ENCODE measurements around the gene ETNK2. TPM values are rescaled to one million over a fixed set of nuclear protein-coding genes. Genes with fewer than 3 reads are reported as not detected.
A peak's percentile ranks its signal among the peaks of the same experiment; 100 is the strongest.

ETNK2 gene
- total and polyA plus RNA-seq, 2 of the 4 experiments (the other 2 are of a cell fraction) = 18.9 to 26.0 TPM

DNA sequence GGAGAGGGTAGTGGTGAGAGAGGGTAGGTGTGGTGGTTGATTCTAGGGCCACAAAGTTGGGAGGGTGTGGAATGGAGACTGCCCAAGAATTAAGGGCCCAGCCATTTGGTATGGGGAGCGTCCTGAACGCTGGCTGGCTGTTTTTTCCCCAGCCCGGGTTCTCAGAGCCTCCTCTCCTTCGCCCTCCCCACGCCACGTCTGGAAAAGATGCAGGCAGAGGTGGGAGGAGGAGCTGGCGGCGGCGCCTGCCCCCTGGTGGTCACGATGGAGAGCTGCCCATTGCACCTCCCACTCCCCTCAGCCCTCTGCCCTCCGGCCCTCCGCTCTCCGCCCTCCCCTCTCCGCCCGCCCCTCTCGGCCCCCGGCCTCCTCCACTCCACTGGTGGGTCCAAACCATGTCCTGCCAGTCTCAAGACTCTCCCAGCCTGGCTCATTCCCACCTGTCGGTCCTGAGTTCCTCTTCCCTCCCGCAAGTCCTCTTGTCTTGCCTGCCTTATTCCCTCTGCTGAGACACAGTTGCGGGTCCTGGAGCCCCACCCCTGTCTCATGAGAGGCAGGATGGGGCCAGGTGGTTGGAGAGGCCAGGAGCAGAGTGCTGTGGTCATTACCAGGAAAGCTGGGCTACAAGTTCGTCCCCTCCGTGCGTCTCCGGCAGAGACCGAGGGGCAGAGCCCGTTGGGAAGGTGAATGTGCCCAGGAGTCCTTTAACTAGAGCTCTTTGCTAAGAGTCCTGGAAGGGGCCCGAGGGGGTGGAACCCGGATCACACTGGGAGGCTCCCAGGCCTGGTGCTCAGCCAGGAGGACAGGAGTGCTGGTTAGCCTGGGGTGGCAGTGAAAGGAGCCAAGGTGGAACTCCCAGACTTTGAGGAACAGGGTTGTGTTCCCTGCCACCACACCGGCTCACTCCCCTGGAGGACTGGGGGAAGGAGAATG lies 22.6 kb downstream of the ETNK2 start:
- Histone ChIP-seq H3K79me1 (ENCODE audit: low read depth in 1 of 2, low read length in 2 of 2) (no peaks in the 10 kb centered on the region), H3K36me3 (ENCODE audit: control insufficient read depth, insufficient read depth, low read length) (peaks cover 5% of the 10 kb centered on the region), H2BK20ac (ENCODE audit: low read depth, low read length) (peak overlapping the region; percentile 50), H4K20me1 (ENCODE audit: insufficient read depth, low read length) (no peaks in the 10 kb centered on the region), H4K5ac (ENCODE audit: low read depth, low read length) (peak overlapping the region; percentile 1), H2AK5ac (ENCODE audit: low read depth, low read length) (peak overlapping the region; percentile 63), H3K14ac (replicated peaks; ENCODE audit: low read depth, low read length) (peak overlapping the region; percentile 74; the same call in 1 of the 2 replicates), H3K4me2 (ENCODE audit: low read depth, low read length) (peak overlapping the region; percentile 20), H3K27me3 (ENCODE audit: control insufficient read depth, insufficient read depth, low read length) (no peaks in the 10 kb centered on the region), H4K91ac (ENCODE audit: insufficient read depth, low read depth, low read length) (peak overlapping the region; percentile 63), H2BK15ac (ENCODE audit: low read depth, low read length) (0 out of 3 replicates have a peak overlapping the region, but pooled peaks have one; percentile 36), H2BK120ac (ENCODE audit: low read depth, low read length) (peak overlapping the region; percentile 89), H3K4me3 (ENCODE audit: insufficient read depth, low read depth, low read length) (no peak overlapping the region), H2BK5ac (ENCODE audit: low read depth, low read length, poor library complexity, severe bottlenecking) (no peak overlapping the region), H3K27ac (ENCODE audit: insufficient read depth, low read length) (no peak overlapping the region), H3K18ac (ENCODE audit: low read depth, low read length) (no peak overlapping the region), H3K9me3 (ENCODE audit: control insufficient read depth, insufficient read depth, low read length) (no peaks in the 10 kb centered on the region), H3K56ac (ENCODE audit: extremely low read depth, insufficient read depth, low read length) (no peak overlapping the region), H3K9ac (ENCODE audit: low read depth, low read length) (no peak overlapping the region), H2AFZ (replicated peaks; ENCODE audit: low read length, poor library complexity) (peak overlapping the region; percentile 89), H3K9me1 (ENCODE audit: insufficient read depth, low read length) (peaks cover 14% of the 10 kb centered on the region), H3K23ac (ENCODE audit: low read depth, low read length) (0 out of 2 replicates have a peak overlapping the region, but pooled peaks have one; percentile 18), H4K8ac (ENCODE audit: low read depth in 2 of 2, low read length in 2 of 2) (peak overlapping the region; percentile 34 to 90; a peak in 3 of 4 replicates), H3K4ac (ENCODE audit: low read depth, low read length) (peak overlapping the region; percentile 75), H2AK9ac (replicated peaks; ENCODE audit: low read depth, low read length, poor library complexity) (peak overlapping the region; percentile 74), H3K4me1 (ENCODE audit: control insufficient read depth, insufficient read depth, low read length) (peaks cover 19% of the 10 kb centered on the region)
- CTCF ChIA-PET = interaction anchor here (0.6 to 7.8 kb wide), 6 partner anchors 255 to 799 kb away, joined by 3 to 95 read pairs (median 5); no protein-coding TSS in a partner anchor
- peak; percentile 73 for ATAC-seq (ENCODE audit: low read depth)
- in situ Hi-C loops (cut with MboI; ENCODE audit: low sequenced_read_pairs) = loop anchor here (5.0 kb wide), 1 partner anchor 257 kb away; no protein-coding TSS in a partner anchor
- no TSS peak for BruUV-seq (replicated peaks)
- POLR2A ChIA-PET (ENCODE audit: unreplicated experiment) = no interaction called here
- peak; percentile 61 for DNase-seq
- dilution Hi-C loops (cut with HindIII; ENCODE audit: low sequenced_read_pairs, unreplicated experiment) = loop anchor here (25.0 kb wide), 1 partner anchor 267 kb away; the partner anchor contains the start of gene SNRPE
- TF ChIP-seq MXI1 (IDR thresholded peaks at IDR 0.05; ENCODE audit: borderline replicate concordance, low read depth, low read length) (no peak), MAZ (IDR thresholded peaks at IDR 0.05; ENCODE audit: borderline replicate concordance, low read depth, low read length) (peak; percentile 67; the same call in 1 of the 2 replicates), ELK1 (IDR thresholded peaks at IDR 0.05; ENCODE audit: borderline replicate concordance, low read depth, low read length) (no peak), RAD21 (IDR thresholded peaks at IDR 0.05; ENCODE audit: low read length) (peak; percentile 82), POLR2A (IDR thresholded peaks at IDR 0.05; ENCODE audit: low read depth, low read length) (0 out of 2 replicates have a peak, but pooled peaks have one; percentile 25), RFX5 (IDR thresholded peaks at IDR 0.05; ENCODE audit: low read depth, low read length) (no peak), RCOR1 (IDR thresholded peaks at IDR 0.05; ENCODE audit: insufficient replicate concordance, low read length) (no peak), BHLHE40 (IDR thresholded peaks at IDR 0.05; ENCODE audit: low read depth, low read length) (no peak), CEBPB (IDR thresholded peaks at IDR 0.05; ENCODE audit: low read depth, low read length) (no peak), NFE2L2 (IDR thresholded peaks at IDR 0.05; ENCODE audit: low read depth, low read length) (no peak), SMC3 (IDR thresholded peaks at IDR 0.05; ENCODE audit: low read depth, low read length) (peak; percentile 84)
- TF ChIP-seq, protein P1, sequence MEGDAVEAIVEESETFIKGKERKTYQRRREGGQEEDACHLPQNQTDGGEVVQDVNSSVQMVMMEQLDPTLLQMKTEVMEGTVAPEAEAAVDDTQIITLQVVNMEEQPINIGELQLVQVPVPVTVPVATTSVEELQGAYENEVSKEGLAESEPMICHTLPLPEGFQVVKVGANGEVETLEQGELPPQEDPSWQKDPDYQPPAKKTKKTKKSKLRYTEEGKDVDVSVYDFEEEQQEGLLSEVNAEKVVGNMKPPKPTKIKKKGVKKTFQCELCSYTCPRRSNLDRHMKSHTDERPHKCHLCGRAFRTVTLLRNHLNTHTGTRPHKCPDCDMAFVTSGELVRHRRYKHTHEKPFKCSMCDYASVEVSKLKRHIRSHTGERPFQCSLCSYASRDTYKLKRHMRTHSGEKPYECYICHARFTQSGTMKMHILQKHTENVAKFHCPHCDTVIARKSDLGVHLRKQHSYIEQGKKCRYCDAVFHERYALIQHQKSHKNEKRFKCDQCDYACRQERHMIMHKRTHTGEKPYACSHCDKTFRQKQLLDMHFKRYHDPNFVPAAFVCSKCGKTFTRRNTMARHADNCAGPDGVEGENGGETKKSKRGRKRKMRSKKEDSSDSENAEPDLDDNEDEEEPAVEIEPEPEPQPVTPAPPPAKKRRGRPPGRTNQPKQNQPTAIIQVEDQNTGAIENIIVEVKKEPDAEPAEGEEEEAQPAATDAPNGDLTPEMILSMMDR (conservative IDR thresholded peaks at IDR 0.05; ENCODE audit: low read depth, low read length) = peak; percentile 80
- 54% methylated on average over 10 of the region's 29 CpGs; no CpG with 5 or more reads in 1 of the 2 experiments for WGBS, 2 experiments (ENCODE audit: extremely low coverage in 2 of 2, insufficient read length in 1 of 2)
- intact Hi-C loops (cut with micrococcal nuclease) = loop anchor here (2.0 kb wide), 1 partner anchor 268 kb away; the partner anchor contains the start of gene SNRPE
